Endothelial cell of umbilical vein (primary cell): ENCODE data around the gene FAM135A.

Source experiments
- CTCF ChIP-seq, 2 donors: IDR thresholded peaks; 1 replicate in 1 of 2; 2 replicates in 1 of 2; pipeline ENCODE4 v1.5.1; 2011; ENCODE audit warnings: low read length in 2 of 2, mild to moderate bottlenecking in 2 of 2, moderate library complexity in 2 of 2, control low read depth in 1 of 2, inconsistent platforms in 1 of 2, low read depth in 1 of 2; ENCODE audit not compliant: insufficient read depth in 1 of 2; ENCODE audit errors: extremely low read depth in 1 of 2
- EZH2 ChIP-seq: IDR thresholded peaks from 2 replicates; pipeline ENCODE4 v1.6.1; 2012; ENCODE audit warnings: borderline replicate concordance, low read depth, mild to moderate bottlenecking, moderate library complexity, low read length, inconsistent platforms; ENCODE audit not compliant: severe bottlenecking
- FOS ChIP-seq: IDR thresholded peaks from 2 replicates; pipeline ENCODE4 v1.6.1; 2011; ENCODE audit warnings: mild to moderate bottlenecking, low read length, moderate library complexity, borderline replicate concordance; ENCODE audit not compliant: insufficient read depth
- JUN ChIP-seq: IDR thresholded peaks from 2 replicates; pipeline ENCODE4 v1.6.1; 2011; ENCODE audit warnings: borderline replicate concordance, low read depth; ENCODE audit not compliant: insufficient read length, insufficient read depth
- MAX ChIP-seq: IDR thresholded peaks from 2 replicates; pipeline ENCODE4 v1.6.1; 2011; ENCODE audit not compliant: insufficient read depth, insufficient read length
- MYC ChIP-seq: IDR thresholded peaks from one replicate; pipeline ENCODE4 v1.6.1; 2011; ENCODE audit warnings: mild to moderate bottlenecking, low read depth, low read length
- POLR2A ChIP-seq: IDR thresholded peaks from 2 replicates; pipeline ENCODE4 v1.6.1; 2012; ENCODE audit warnings: low read depth, mild to moderate bottlenecking, control low read depth, low read length
- POLR2AphosphoS5 ChIP-seq: IDR thresholded peaks from 2 replicates; pipeline ENCODE4 v1.6.1; 2012; ENCODE audit warnings: low read depth, mild to moderate bottlenecking, control low read depth, low read length, moderate library complexity; ENCODE audit not compliant: insufficient read depth

- TF ChIP-seq POLR2AphosphoS5 (no peak), CTCF (IDR thresholded peaks at IDR 0.05; ENCODE audit: extremely low read depth in 1 of 2, insufficient read depth in 1 of 2, low read depth in 1 of 2, low read length in 2 of 2) (no peak), EZH2 (no peak), JUN (no peak), FOS (no peak), POLR2A (no peak), MAX (no peak), MYC (no peak)
These were observed 10.2 kb downstream of the FAM135A start for GRCh38 chr6:70423189-70424134.
